ENCODE data around the gene PCBP1.
"Not testable (repeated sequence)": the region's sequence is repeated elsewhere in the genome, so short reads cannot be mapped to it uniquely, and the experiment has no call there.

The PCBP1 gene

GRCh38 chr2:70101174-70101573 lies 13.9 kb downstream of the PCBP1 start:
- no peak for DNase-seq

- not testable (repeated sequence) for DNase-seq
These were observed 14.4 kb downstream of the PCBP1 start for GRCh38 chr2:70101686-70102085.

- DNase-seq: not testable (repeated sequence)
These were observed 15.1 kb downstream of the PCBP1 start for GRCh38 chr2:70102323-70102905.

- DNase-seq: no peak
These were observed 16.3 kb downstream of the PCBP1 start for GRCh38 chr2:70103531-70104061.

- peak; percentile 58 for DNase-seq
These were observed 17.2 kb downstream of the PCBP1 start for GRCh38 chr2:70104231-70105111.

- not testable (repeated sequence) for DNase-seq
These were observed 18.9 kb downstream of the PCBP1 start for GRCh38 chr2:70106138-70106537.

- not testable (repeated sequence) for DNase-seq
These were observed 23.1 kb downstream of the PCBP1 start for GRCh38 chr2:70110397-70110796.

GRCh38 chr2:70111752-70112591 lies 24.7 kb downstream of the PCBP1 start:
- no peak for DNase-seq

- DNase-seq: no peak
These were observed 26.2 kb downstream of the PCBP1 start for GRCh38 chr2:70113359-70114070.

GRCh38 chr2:70115646-70116442 lies 28.6 kb downstream of the PCBP1 start:
- no peak for DNase-seq

- no peak for DNase-seq
These were observed 29.8 kb downstream of the PCBP1 start for GRCh38 chr2:70116936-70117552.

- no peak for DNase-seq
These were observed 31.6 kb downstream of the PCBP1 start for GRCh38 chr2:70118798-70119454.

- DNase-seq: no peak
These were observed 34.5 kb downstream of the PCBP1 start for GRCh38 chr2:70121627-70122372.

GRCh38 chr2:70122470-70122869 lies 35.2 kb downstream of the PCBP1 start:
- DNase-seq: no peak

- no peak for DNase-seq
These were observed 36.0 kb downstream of the PCBP1 start for GRCh38 chr2:70123051-70123828.

- no peak for DNase-seq
These were observed 36.5 kb downstream of the PCBP1 start for GRCh38 chr2:70123829-70124116.

- peak; percentile 53 for DNase-seq
These were observed 37.8 kb downstream of the PCBP1 start for GRCh38 chr2:70124983-70125480.

GRCh38 chr2:70125498-70125898 lies 38.2 kb downstream of the PCBP1 start:
- no peak for DNase-seq

- no peak for DNase-seq
These were observed 39.1 kb downstream of the PCBP1 start for GRCh38 chr2:70126413-70126812.

All from stimulated activated CD4-positive, alpha-beta T cell treated with anti-CD3 and anti-CD28 coated beads, Interleukin-1b, Interleukin-23, amount 100 ng/mL, for 48 hours (primary cell).